B cell (primary cell): ENCODE measurements around the gene SYTL1.

ENCODE experiments used
- CTCF ChIP-seq: fragments of 200-600 bp; IDR thresholded peaks from one replicate; pipeline ENCODE4 v1.8.0; 2022; ENCODE audit warnings: antibody characterized with exemption, mild to moderate bottlenecking
- EZH2 ChIP-seq: IDR thresholded peaks from 2 replicates; pipeline ENCODE4 v1.6.1; 2012; ENCODE audit warnings: borderline replicate concordance, low read depth, mild to moderate bottlenecking, moderate library complexity, low read length; ENCODE audit not compliant: insufficient read depth, poor library complexity, severe bottlenecking

- TF ChIP-seq CTCF (no peak), EZH2 (no peak)
Measured at GRCh38 chr1:27314737-27315136, 27.1 kb upstream of the SYTL1 start.
